B cell (primary cell): Measurements from ENCODE around the gene EBF3. TPM values are rescaled to one million over a fixed set of nuclear protein-coding genes. Genes with fewer than 3 reads are reported as not detected.

Experiments
- ATAC-seq: fragments of 200-7000 bp; cut with Tn5 transposase; one replicate; pipeline ENCODE4 v1.10.0; 2021; ENCODE audit warnings: low read depth, mild to moderate bottlenecking, moderate number of reproducible peaks, moderate library complexity
- CTCF ChIA-PET: fragments of 350-600 bp; sonication (Branson Sonifier 250); formaldehyde crosslinking; loops from one replicate; lab custom pipeline; 2021; ENCODE audit warnings: antibody characterized with exemption, inconsistent platforms; lab: Charles Lee
- POLR2A ChIA-PET: fragments of 350-600 bp; sonication (Branson Sonifier 250); formaldehyde crosslinking; loops from one replicate; lab custom pipeline; 2021; ENCODE audit warnings: antibody characterized with exemption; lab: Charles Lee
- DNase-seq: peaks from one replicate; pipeline ENCODE4 v3.0.0; 2013
- H2AFZ ChIP-seq: 2 replicates; pipeline ENCODE4 v1.6.1; 2012; ENCODE audit warnings: mild to moderate bottlenecking, low read depth, low read length; ENCODE audit not compliant: insufficient read depth, poor library complexity, severe bottlenecking
- H3K27ac ChIP-seq, 2 donors: 1 replicate in 1 of 2; 2 replicates in 1 of 2; pipeline ENCODE4 v1.5.1; 2012 to 2013; ENCODE audit warnings: low read length in 2 of 2, mild to moderate bottlenecking in 2 of 2, moderate library complexity in 1 of 2
- H3K27me3 ChIP-seq, 4 experiments: fragments of 200-600 bp in 1 of 4; sonication (generic) in 1 of 4; replicated peaks in 1 of 4; 1 replicate in 2 of 4; 2 replicates in 2 of 4; pipeline versions ENCODE4 v1.6.1 to v1.7.0; 2013 to 2016; ENCODE audit warnings: low read length in 3 of 4, mild to moderate bottlenecking in 2 of 4, mixed read lengths in 1 of 4, moderate library complexity in 1 of 4; ENCODE audit not compliant: insufficient read depth in 4 of 4, control insufficient read depth in 3 of 4; ENCODE audit errors: control extremely low read depth in 1 of 4
- H3K36me3 ChIP-seq, 2 experiments: replicated peaks in 1 of 2; 1 replicate in 1 of 2; 2 replicates in 1 of 2; pipeline versions ENCODE4 v1.6.1 to v1.7.1; 2013; ENCODE audit warnings: low read length in 1 of 2; ENCODE audit not compliant: insufficient read depth in 2 of 2, control insufficient read depth in 1 of 2; ENCODE audit errors: control extremely low read depth in 1 of 2, extremely low read depth in 1 of 2
- H3K4me1 ChIP-seq, 2 donors: fragments of 200-600 bp in 1 of 2; sonication (generic) in 1 of 2; 1 replicate in 1 of 2; 2 replicates in 1 of 2; pipeline versions ENCODE4 v1.5.1 to v1.6.1; 2013 to 2017; ENCODE audit warnings: low read length in 2 of 2; ENCODE audit not compliant: control insufficient read depth in 2 of 2, insufficient read depth in 2 of 2
- H3K4me2 ChIP-seq: replicated peaks from 2 replicates; pipeline ENCODE3; 2012; ENCODE audit warnings: mild to moderate bottlenecking, low read depth, low read length; ENCODE audit not compliant: poor library complexity, severe bottlenecking
- H3K4me3 ChIP-seq, 5 experiments: fragments of 200-600 bp in 1 of 5; sonication (generic) in 1 of 5; 1 replicate in 3 of 5; 2 replicates in 2 of 5; pipeline versions ENCODE4 v1.5.1 to v1.7.0; 2011 to 2016; ENCODE audit warnings: low read length in 4 of 5, mild to moderate bottlenecking in 4 of 5, low read depth in 2 of 5, control low read depth in 1 of 5, moderate library complexity in 1 of 5; ENCODE audit not compliant: insufficient read depth in 1 of 5; ENCODE audit errors: control extremely low read depth in 1 of 5, extremely low read depth in 1 of 5
- H3K79me2 ChIP-seq: fragments of 200-600 bp; sonication (generic); one replicate; pipeline ENCODE4 v1.6.0; 2016; ENCODE audit warnings: low read length; ENCODE audit not compliant: control insufficient read depth, insufficient read depth
- H3K9ac ChIP-seq: fragments of 200-600 bp; sonication (generic); 2 replicates; pipeline ENCODE4 v1.6.1; 2017; ENCODE audit warnings: mild to moderate bottlenecking, low read length, moderate library complexity
- H3K9me3 ChIP-seq, 3 donors: one replicate each; pipeline versions ENCODE4 v1.6.1 to v1.7.1; 2013; ENCODE audit warnings: low read length in 2 of 3; ENCODE audit not compliant: control insufficient read depth in 2 of 3, insufficient read depth in 1 of 3; ENCODE audit errors: control extremely low read depth in 1 of 3
- H4K20me1 ChIP-seq: 2 replicates; pipeline ENCODE4 v1.6.0; 2012; ENCODE audit warnings: mild to moderate bottlenecking, low read length; ENCODE audit not compliant: insufficient read depth, control insufficient read depth, poor library complexity, severe bottlenecking
- H3K27ac Mint-ChIP-seq: one replicate; pipeline ENCODE4 v1.8.0; 2021; ENCODE audit warnings: mixed read lengths
- H3K27me3 Mint-ChIP-seq: one replicate; pipeline ENCODE4 v1.8.0; 2021; ENCODE audit warnings: mixed read lengths
- H3K4me1 Mint-ChIP-seq: one replicate; pipeline ENCODE4 v1.8.0; 2021; ENCODE audit warnings: mixed read lengths
- H3K4me3 Mint-ChIP-seq: one replicate; pipeline ENCODE4 v1.8.0; 2021; ENCODE audit warnings: mixed read lengths
- H3K9me3 Mint-ChIP-seq: one replicate; pipeline ENCODE4 v1.8.0; 2022; ENCODE audit warnings: mixed read lengths; ENCODE audit not compliant: insufficient read depth
- CTCF ChIP-seq: fragments of 200-600 bp; IDR thresholded peaks from one replicate; pipeline ENCODE4 v1.8.0; 2022; ENCODE audit warnings: antibody characterized with exemption, mild to moderate bottlenecking
- EZH2 ChIP-seq: IDR thresholded peaks from 2 replicates; pipeline ENCODE4 v1.6.1; 2012; ENCODE audit warnings: borderline replicate concordance, low read depth, mild to moderate bottlenecking, moderate library complexity, low read length; ENCODE audit not compliant: insufficient read depth, poor library complexity, severe bottlenecking
- WGBS: methylation state at CpG from one replicate; pipeline ENCODE4 v1.1.5; 2013; ENCODE audit warnings: missing lambda C conversion rate; ENCODE audit not compliant: insufficient coverage; 5-methylcytosine and 5-hydroxymethylcytosine counted together
- intact Hi-C: fragments of 100-400 bp; cut with micrococcal nuclease; formaldehyde crosslinking; loops from one replicate; pipeline ENCODE4 v1.10.0; 2022
- polyA plus RNA-seq: library from polyadenylated mRNA; depleted of rRNA; stranded (reverse); fragments of >200 nt; gene quantifications from 2 replicates; pipeline ENCODE4 v1.2.3, GENCODE V29; 2012
- total RNA-seq, 2 donors: library from RNA; stranded (reverse); fragments of 120-200 nt in 1 of 2; gene quantifications; 1 replicate in 1 of 2; 2 replicates in 1 of 2; pipeline versions ENCODE4 v1.2.3 to v1.2.4, GENCODE V29; 2013 to 2022

EBF3 gene
- total and polyA plus RNA-seq, 2 donors (not counting 1 experiment from before 2014, with no cell fraction given), result not detected

DNA sequence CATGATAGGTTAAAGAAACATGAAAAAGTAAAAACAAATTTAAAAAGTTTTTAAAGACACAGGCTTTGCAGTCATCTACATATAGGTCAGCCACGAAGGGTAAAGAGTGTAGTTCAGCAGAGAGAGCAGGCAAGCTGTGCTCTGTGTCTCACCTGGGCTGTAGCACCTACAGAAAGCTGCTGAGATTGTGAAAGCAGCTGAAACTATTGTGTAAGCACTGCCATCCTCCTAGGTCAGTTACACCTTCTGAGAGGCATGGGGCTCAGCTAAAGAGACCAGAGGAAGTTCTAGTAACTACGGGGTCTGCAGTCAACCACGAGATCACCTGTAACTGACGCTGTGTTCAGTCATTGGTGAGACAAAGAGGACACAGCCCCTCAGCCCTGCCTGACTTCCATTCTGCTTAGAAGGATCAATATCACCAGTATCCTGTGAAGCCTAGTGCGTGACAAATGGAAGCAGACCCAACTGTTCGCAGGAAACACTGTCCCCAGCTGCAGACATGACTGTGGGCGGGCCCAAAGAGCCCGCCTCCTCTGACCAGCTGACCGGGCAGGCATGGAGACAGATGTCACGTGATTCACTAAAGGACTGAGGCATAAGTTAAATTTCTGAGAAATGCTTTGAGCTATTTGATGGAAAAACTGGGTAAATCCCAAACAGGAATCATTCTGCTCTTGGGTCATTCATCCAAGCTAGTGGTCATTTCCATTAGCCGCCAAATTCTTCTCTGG is 87.9 kb downstream of the EBF3 start:
- DNase-seq (no peak), ATAC-seq (no peak)
- H3K27ac ChIP-seq, result no peak overlapping the region
- intact Hi-C loops, result no loop called here
- H3K27me3 ChIP-seq, result no peaks in the 10 kb centered on the region
- H3K9me3 ChIP-seq, result no peaks in the 10 kb centered on the region
- Mint-ChIP-seq H3K4me3 (no peak overlapping the region), H3K4me1 (no peaks in the 10 kb centered on the region), H3K27ac (no peak overlapping the region), H3K9me3 (no peaks in the 10 kb centered on the region), H3K27me3 (peaks cover 4% of the 10 kb centered on the region)
- TF ChIP-seq EZH2 (no peak), CTCF (no peak)
- no peak overlapping the region for H3K9ac ChIP-seq
- ChIA-PET POLR2A (no interaction called here), CTCF (no interaction called here)
- H3K4me2 ChIP-seq, result no peak overlapping the region
- no peaks in the 10 kb centered on the region for H4K20me1 ChIP-seq
- no peaks in the 10 kb centered on the region for H3K4me1 ChIP-seq
- no peaks in the 10 kb centered on the region for H3K36me3 ChIP-seq
- 66% methylated on average over 10 of the region's 11 CpGs for WGBS
- H3K79me2 ChIP-seq, result no peaks in the 10 kb centered on the region
- no peak overlapping the region for H3K4me3 ChIP-seq
- H2AFZ ChIP-seq, result no peak overlapping the region

DNA sequence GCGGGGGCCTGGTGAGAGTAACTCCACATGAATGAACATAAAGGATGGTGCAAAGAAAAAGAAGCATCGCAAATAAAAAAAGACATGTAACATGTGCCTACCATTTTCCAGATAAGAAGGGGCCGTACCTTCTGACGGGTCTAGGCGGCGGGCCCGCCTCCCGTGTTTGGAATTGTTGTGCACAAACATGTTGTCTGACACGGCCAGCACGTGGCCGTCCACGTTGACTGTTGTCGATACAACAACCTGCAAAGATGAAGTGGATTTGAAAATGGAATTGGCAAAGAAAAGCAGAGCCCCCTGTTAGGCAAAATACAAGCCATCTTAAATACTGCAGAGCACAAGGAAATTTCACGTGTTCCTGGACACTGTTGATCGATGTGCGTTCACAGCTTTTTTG is 90.7 kb downstream of the EBF3 start:
- Histone ChIP-seq H3K4me1 (peaks cover 0 to 5% of the 10 kb centered on the region in 2 donors), H3K9me3 (no peaks in the 10 kb centered on the region), H3K79me2 (no peaks in the 10 kb centered on the region), H3K36me3 (no peaks in the 10 kb centered on the region), H3K27me3 (peaks cover 0 to 2% (median 0%) of the 10 kb centered on the region in 4 experiments), H3K27ac (no peak overlapping the region), H4K20me1 (no peaks in the 10 kb centered on the region), H3K4me2 (no peak overlapping the region), H3K4me3 (no peak overlapping the region), H2AFZ (no peak overlapping the region), H3K9ac (no peak overlapping the region)
- Mint-ChIP-seq H3K4me3 (no peak overlapping the region), H3K9me3 (no peaks in the 10 kb centered on the region), H3K27ac (no peak overlapping the region), H3K27me3 (peaks cover 4% of the 10 kb centered on the region), H3K4me1 (no peaks in the 10 kb centered on the region)
- ATAC-seq (no peak), DNase-seq (no peak)
- WGBS, result 92% methylated on average over 11 of the region's 16 CpGs
- POLR2A ChIA-PET, result no interaction called here
- intact Hi-C loops, result no loop called here
- TF ChIP-seq EZH2, result no peak
- TF ChIP-seq CTCF, result no peak
- CTCF ChIA-PET, result no interaction called here
